ENCODE data around the gene VPS13A.

Gene VPS13A

GRCh38 chr9:77464661-77465060, 287.3 kb downstream of the VPS13A start:
- H2AFZ ChIP-seq (ENCODE audit: low read length): no peak overlapping the region
- H3K9me3 ChIP-seq (replicated peaks in 1 of 2; ENCODE audit: control insufficient read depth in 2 of 2, insufficient read depth in 1 of 2, low read depth in 1 of 2, low read length in 2 of 2): no peaks in the 10 kb centered on the region
- DNase-seq (ENCODE audit: low spot score): no peak
- H2BK12ac ChIP-seq (ENCODE audit: low read length): no peak overlapping the region
- no peak overlapping the region for H3K4ac ChIP-seq (ENCODE audit: low read length)
- no peak overlapping the region for H3K23ac ChIP-seq (ENCODE audit: low read depth, low read length, poor library complexity)
- H3K36me3 ChIP-seq (replicated peaks in 1 of 2; ENCODE audit: control insufficient read depth in 2 of 2, insufficient read depth in 2 of 2, low read length in 2 of 2): no peaks in the 10 kb centered on the region
- no peak overlapping the region for H4K8ac ChIP-seq (ENCODE audit: low read depth, low read length)
- no peak overlapping the region for H2BK5ac ChIP-seq (ENCODE audit: low read length)
- no peak overlapping the region for H3K4me3 ChIP-seq (ENCODE audit: low read length in 2 of 2)
- H3K27ac ChIP-seq (replicated peaks; ENCODE audit: low read length): no peak overlapping the region
- H4K91ac ChIP-seq (ENCODE audit: low read depth, low read length, poor library complexity): no peak overlapping the region
- no peak overlapping the region for H3K4me2 ChIP-seq (ENCODE audit: insufficient read depth, low read length, poor library complexity, severe bottlenecking)
- no peak overlapping the region for H3K14ac ChIP-seq (ENCODE audit: low read length)
- H2BK120ac ChIP-seq (ENCODE audit: low read depth, low read length): no peak overlapping the region
- H3K79me1 ChIP-seq (ENCODE audit: low read depth, low read length): no peaks in the 10 kb centered on the region
- WGBS, 2 donors (ENCODE audit: extremely low coverage in 2 of 2, insufficient read length in 2 of 2, insufficient replicate concordance in 1 of 2): no CpG with 5 or more reads among the region's 3 CpGs
- peaks cover 0 to 3% (median 0%) of the 10 kb centered on the region in 3 experiments for H3K27me3 ChIP-seq (ENCODE audit: control insufficient read depth in 3 of 3, insufficient read depth in 3 of 3, low read depth in 1 of 3, low read length in 3 of 3)
- H2AK5ac ChIP-seq (ENCODE audit: low read depth, low read length): no peak overlapping the region
- no peaks in the 10 kb centered on the region for H3K4me1 ChIP-seq (ENCODE audit: control insufficient read depth in 2 of 2, insufficient read depth in 1 of 2, low read depth in 1 of 2, low read length in 2 of 2)
- no peak overlapping the region for H3K9ac ChIP-seq (ENCODE audit: low read depth, low read length, poor library complexity)
- no peak overlapping the region for H2BK15ac ChIP-seq (ENCODE audit: low read length)
- H3K18ac ChIP-seq (ENCODE audit: low read length): no peak overlapping the region

- H4K91ac ChIP-seq (ENCODE audit: low read depth, low read length, poor library complexity): no peak overlapping the region
- H2AK5ac ChIP-seq (ENCODE audit: low read depth, low read length): no peak overlapping the region
- H3K4me2 ChIP-seq (ENCODE audit: insufficient read depth, low read length, poor library complexity, severe bottlenecking): no peak overlapping the region
- H2BK15ac ChIP-seq (ENCODE audit: low read length): no peak overlapping the region
- no peak overlapping the region for H2AFZ ChIP-seq (ENCODE audit: low read length)
- no peak overlapping the region for H3K4ac ChIP-seq (ENCODE audit: low read length)
- H3K18ac ChIP-seq (ENCODE audit: low read length): no peak overlapping the region
- no peaks in the 10 kb centered on the region for H3K4me1 ChIP-seq (ENCODE audit: control insufficient read depth in 2 of 2, insufficient read depth in 1 of 2, low read depth in 1 of 2, low read length in 2 of 2)
- no peak overlapping the region for H4K8ac ChIP-seq (ENCODE audit: low read depth, low read length)
- no peaks in the 10 kb centered on the region for H3K79me1 ChIP-seq (ENCODE audit: low read depth, low read length)
- H3K23ac ChIP-seq (ENCODE audit: low read depth, low read length, poor library complexity): no peak overlapping the region
- no peak overlapping the region for H3K4me3 ChIP-seq (ENCODE audit: low read length in 2 of 2)
- H3K14ac ChIP-seq (ENCODE audit: low read length): no peak overlapping the region
- H3K9ac ChIP-seq (ENCODE audit: low read depth, low read length, poor library complexity): no peak overlapping the region
- no peak overlapping the region for H2BK120ac ChIP-seq (ENCODE audit: low read depth, low read length)
- no CpG with 5 or more reads among the region's 5 CpGs for WGBS, 2 donors (ENCODE audit: extremely low coverage in 2 of 2, insufficient read length in 2 of 2, insufficient replicate concordance in 1 of 2)
- no peak for DNase-seq (ENCODE audit: low spot score)
- H3K27ac ChIP-seq (replicated peaks; ENCODE audit: low read length): no peak overlapping the region
- no peak overlapping the region for H2BK5ac ChIP-seq (ENCODE audit: low read length)
- H3K36me3 ChIP-seq (replicated peaks in 1 of 2; ENCODE audit: control insufficient read depth in 2 of 2, insufficient read depth in 2 of 2, low read length in 2 of 2): no peaks in the 10 kb centered on the region
- H2BK12ac ChIP-seq (ENCODE audit: low read length): no peak overlapping the region
- H3K27me3 ChIP-seq (ENCODE audit: control insufficient read depth in 3 of 3, insufficient read depth in 3 of 3, low read depth in 1 of 3, low read length in 3 of 3): peaks cover 0 to 3% (median 0%) of the 10 kb centered on the region in 3 experiments
- no peaks in the 10 kb centered on the region for H3K9me3 ChIP-seq (replicated peaks in 1 of 2; ENCODE audit: control insufficient read depth in 2 of 2, insufficient read depth in 1 of 2, low read depth in 1 of 2, low read length in 2 of 2)
These were observed 292.3 kb downstream of the VPS13A start for GRCh38 chr9:77469515-77470231.
